Activated gamma-delta T cell treated with Interleukin-2 at 50 U/mL for 16 hours (primary cell): ENCODE data around the gene LRP8.
"Not testable (repeated sequence)": the region's sequence is repeated elsewhere in the genome, so short reads cannot be mapped to it uniquely, and the experiment has no call there.

Source experiments
- DNase-seq: peaks from one replicate; pipeline ENCODE4 v3.0.0-alpha.2; 2020

LRP8 gene

DNA sequence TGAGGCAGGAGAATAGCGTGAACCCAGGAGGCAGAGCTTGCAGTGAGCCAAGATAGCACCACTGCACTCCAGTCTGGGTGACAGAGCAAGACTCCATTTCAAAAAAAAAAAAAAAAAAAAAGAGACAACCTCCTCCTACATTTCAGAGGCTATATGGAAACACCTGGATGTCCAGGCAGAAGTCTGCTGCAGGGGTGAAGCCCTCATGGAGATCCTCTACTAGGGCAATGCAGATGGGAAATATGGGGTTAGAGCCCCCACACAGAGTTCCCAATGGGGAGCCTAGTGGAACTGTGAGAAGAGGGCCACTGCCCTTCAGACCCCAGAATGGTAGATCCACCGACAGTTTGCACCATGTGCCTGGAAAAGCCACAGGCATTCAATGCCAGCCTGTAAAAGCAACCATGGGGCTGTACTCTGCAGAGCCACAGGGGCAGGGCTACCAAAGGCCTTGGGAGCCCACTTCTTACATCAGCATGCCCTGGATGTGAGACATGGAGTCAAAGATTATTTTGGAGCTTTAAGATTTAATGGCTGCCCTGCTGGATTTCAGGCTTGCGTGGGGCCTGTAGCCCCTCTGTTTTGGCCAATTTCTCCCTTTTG, 121.7 kb downstream of the LRP8 start:
- not testable (repeated sequence) for DNase-seq

DNA sequence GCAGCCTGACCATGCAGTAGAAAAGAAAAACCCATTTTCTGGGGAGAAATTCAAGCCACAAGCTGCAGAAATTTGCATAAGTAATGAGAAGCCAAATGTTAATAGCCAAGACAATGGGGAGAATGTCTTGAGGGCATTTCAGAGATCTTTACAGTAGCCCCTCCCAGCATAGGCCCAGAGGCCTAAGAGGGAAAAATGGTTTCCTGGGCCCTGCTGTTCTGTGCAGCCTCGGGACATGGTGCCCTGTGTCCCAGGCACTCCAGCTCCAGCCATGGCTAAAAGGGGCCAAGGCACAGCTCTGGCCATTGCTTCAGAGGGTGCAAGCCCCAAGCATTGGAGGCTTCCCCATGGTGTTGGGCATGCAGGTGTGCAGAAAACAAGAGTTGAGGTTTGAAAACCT, 122.4 kb downstream of the LRP8 start:
- DNase-seq: not testable (repeated sequence)

DNA sequence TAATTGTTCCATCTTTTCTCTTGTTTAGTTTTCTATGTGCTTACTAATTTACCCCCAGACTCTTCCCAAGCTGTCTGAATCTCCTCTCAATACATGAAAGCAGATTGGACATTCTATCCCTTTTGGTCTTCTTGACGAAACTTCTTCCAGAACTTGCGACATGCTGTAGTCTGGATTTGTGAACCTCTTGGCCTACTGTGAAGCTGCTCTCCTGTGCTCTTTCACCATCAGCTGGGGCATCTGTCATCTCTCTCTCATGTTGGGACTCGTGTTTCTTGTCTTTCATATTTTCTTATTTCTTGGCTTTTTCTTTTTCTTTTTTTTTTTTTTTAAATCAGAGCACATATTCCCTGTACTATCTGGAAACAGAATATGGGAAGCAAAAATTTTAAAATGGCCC, 124.4 kb downstream of the LRP8 start:
- no peak for DNase-seq

DNA sequence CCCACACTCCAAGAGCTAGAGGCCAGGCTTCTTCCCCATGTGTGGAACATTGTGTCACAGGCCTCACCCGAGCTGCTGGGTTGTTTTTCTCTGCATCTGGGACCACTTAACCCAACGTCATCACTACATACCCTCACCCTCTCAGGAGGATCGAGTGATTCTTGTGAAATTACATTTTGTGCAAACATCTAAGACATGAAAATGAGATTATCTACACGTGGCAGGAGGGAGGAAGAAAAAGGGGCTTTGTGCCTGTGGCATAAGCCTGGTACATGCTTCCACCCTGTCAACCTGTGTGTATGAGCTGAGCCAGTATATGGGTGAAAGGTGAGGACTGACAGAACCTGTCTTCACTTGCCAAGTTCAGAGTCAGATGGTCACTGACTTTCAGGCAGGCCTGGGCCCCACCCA, 129.6 kb downstream of the LRP8 start:
- DNase-seq: no peak

DNA sequence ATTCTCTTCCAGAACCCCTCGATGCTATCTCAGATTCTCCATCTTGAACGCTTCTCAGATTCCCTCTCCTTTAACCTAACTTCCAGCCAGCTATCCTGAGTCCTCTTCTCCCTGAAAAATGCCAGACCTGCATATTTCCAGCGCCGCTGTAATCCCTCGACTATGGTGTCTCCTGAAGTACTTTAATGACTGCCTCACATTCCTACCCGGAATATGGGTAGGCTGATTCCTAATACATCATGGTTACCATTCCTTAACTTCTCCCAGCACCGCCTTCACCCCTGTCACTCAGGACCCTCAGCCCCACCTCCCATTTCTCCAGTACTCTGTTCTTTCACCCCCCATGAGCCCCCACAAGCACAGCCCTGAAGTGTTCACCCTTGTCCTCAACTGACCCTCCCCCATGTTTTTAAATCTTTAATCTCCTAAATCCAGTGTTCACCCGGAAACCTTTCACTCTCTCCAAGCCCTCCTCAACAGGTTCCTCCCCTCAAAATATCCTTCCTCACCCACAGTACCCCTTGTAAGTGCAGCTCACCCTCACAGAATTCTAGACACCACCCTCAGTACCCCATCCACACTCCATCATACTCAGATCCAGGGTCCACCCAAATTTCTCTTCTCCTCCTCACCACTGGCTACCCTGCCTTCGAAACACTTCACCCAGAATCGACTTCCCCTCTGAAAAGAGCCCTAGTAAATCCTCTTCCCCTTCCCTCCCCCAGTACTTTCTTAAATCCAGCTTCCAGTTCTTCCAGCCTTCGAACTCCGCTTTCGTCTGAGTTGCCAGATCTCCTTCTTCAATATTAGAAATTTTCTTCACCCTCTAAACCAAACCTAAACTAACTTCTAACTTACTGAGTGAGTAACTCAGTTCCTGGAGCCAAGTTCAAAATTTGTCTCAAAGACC, 130.3 kb downstream of the LRP8 start:
- DNase-seq: no peak

DNA sequence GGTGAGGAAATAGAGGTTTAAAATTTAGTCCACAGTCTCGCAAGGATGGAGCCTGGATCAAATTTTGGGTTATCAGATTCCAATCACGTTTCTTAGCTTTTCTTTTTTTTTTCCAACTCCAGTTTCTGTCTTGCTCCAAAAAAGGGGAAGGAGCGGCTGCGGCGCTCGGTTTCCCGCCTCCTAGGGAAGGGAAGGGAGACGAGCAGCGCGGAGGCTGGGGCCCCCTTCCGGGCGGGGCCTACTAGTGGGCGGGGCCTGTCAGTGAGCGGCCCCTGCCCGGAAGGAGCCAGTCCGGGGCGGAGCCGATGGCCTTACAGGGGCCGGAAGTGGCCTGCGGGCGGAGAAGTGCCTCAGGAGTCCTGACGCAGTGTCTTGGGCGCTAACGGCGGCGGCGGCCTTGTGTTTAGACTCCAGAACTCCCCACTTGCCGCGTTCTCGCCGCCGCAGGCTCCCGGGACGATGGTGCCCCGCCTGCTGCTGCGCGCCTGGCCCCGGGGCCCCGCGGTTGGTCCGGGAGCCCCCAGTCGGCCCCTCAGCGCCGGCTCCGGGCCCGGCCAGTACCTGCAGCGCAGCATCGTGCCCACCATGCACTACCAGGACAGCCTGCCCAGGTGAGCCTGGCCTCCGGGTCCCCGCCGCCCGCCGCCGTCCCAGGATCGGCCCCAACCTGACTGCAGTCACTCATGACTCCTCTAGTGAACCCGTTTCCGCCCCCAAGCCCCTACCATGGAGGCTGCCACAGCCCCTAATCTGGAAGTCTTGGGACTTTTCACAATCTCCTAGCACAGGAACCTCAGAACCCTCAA, 131.2 kb downstream of the LRP8 start, which contains the start of gene CPT2:
TSS of gene CPT2 (plus strand) at position 340 of the 806 bp plus-strand sequence. CDS start at position 460, 120 bp downstream.
- DNase-seq: peak; percentile 93

DNA sequence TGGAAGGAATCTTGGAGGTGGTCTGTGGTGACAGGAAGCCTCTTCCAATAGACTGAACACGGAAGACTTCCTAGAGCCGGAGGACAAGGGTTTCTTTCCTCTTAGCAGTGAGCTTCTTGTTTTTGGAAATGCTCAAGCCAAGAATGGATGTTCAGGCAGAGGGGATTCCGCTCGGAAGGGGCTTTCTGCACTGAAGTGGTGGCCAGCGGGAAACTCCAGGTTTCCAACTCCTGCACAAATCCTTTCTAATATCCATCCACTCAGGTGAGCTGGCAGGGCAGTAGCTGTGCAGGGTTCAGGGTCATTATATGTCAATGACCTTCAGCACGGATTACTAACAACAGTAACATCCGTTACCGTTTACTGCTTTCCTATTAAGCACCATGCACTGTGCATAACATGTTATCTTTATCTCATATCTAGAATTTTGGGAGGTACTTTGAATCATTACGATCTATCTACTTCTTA, 131.8 kb downstream of the LRP8 start:
- no peak for DNase-seq

DNA sequence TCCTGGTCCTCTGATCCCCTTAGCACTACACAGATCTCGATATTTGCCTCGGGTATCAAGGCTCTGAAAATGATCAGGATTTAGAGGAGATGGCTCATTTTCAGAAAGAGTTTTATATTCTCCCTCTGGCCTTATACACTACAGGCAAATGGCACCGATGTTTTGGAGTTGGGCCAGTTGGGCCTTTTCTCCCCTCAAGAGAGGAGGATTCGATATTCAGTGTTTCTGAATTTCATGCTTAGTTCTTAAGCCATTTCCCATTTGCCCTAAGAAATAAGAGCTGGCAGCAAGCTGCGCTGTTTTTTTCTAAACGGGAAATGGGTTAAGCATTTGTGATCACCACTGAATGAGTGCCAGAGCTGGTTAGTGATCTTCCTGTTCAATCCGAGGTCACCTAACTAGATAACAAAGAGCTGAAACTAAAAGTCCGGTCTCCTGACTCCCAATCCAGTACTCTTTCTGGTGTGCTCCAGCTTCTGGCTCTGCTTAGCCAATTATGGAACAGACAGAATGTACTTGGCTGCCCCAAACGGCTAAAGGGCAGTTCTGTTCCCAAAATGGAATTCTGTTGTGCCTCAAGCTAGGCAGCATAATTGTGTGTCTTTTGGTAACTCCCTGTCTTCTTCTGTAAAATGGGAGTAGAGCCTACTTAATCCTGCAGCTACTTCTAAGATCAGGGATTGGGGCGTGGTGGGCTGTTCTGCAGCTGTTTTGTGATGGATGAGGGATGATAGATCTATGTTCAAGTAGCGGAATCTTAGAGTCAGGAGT, 132.4 kb downstream of the LRP8 start:
- DNase-seq: no peak
